ENCODE data around the gene GALNT2. TPM values are rescaled to one million over a fixed set of nuclear protein-coding genes. Genes with fewer than 3 reads are reported as not detected.

Gene GALNT2
- total RNA-seq, 4 donors from 2014 or later, result 50.7 to 85.0 (median 71.8) TPM

DNA sequence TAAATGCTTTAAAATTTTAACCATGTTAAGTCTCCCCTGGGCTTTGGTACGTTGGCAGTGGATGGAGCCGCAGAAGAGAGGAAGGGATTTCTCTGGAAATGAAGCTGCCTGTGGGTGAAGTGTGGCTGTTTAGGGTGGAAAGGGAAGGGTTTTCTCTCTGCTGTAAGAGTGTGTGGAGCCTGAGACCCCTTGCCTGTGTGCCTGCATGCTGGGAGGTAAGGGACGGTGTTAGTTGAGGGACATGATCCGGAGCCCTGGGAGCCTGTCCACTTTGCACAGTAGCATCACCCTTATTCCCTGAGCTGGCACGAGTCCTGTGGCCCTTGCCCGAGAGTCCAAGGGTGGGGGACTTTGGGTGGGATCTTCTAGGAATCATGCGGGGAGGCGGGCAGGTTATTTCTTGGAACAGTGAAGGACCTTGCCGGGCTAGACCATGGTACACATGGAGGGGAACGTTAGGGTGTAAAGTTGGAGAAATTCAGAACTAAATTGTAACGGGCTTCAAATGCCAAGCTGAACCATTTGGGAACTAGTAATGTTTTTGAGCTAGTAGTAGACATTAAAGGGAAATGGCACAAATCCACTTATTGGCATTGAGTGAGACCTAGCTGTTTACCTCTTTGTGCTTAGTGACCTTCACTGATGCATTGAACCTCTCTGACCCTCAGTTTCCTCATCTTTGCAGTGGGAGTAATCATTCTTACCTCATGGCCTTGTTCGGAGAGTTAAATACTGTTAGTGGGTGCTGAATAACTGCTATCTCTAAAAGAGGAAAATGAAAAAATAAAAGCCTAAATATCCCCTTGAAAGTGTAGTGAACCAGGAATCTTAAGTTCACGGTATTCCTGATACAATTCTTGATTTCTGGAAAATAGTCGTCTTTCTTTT, 3.5 kb downstream of the GALNT2 start:
- DNase-seq (ENCODE audit: low spot score) (no peak), ATAC-seq (ENCODE audit: low FRiP score) (no peak)
- TF ChIP-seq, protein P1, sequence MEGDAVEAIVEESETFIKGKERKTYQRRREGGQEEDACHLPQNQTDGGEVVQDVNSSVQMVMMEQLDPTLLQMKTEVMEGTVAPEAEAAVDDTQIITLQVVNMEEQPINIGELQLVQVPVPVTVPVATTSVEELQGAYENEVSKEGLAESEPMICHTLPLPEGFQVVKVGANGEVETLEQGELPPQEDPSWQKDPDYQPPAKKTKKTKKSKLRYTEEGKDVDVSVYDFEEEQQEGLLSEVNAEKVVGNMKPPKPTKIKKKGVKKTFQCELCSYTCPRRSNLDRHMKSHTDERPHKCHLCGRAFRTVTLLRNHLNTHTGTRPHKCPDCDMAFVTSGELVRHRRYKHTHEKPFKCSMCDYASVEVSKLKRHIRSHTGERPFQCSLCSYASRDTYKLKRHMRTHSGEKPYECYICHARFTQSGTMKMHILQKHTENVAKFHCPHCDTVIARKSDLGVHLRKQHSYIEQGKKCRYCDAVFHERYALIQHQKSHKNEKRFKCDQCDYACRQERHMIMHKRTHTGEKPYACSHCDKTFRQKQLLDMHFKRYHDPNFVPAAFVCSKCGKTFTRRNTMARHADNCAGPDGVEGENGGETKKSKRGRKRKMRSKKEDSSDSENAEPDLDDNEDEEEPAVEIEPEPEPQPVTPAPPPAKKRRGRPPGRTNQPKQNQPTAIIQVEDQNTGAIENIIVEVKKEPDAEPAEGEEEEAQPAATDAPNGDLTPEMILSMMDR (IDR thresholded peaks at IDR 0.05), result no peak

DNA sequence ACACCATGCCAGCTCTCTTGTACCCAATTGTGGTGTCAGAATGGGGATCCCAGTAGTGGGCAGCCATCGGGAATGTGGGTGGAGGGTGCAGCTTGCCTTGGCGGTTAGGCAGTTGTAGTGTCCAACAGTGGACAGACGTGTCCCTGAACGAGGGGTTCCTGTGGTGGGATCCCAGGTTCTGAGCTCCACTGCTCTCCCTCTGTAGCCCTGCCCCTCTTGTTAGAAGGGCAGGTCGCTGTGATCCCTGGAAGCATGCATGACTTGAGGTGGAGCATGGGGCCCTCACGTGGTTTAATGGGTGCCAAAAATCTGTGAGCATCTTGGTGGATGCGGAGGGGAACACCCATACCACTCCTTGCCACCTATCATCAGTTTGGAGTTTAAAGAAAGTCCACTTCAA, 4.3 kb downstream of the GALNT2 start:
- no peak for ATAC-seq (ENCODE audit: low FRiP score)
- no peak for DNase-seq (ENCODE audit: low spot score)
- TF ChIP-seq, protein P1 (IDR thresholded peaks at IDR 0.05), result no peak

DNA sequence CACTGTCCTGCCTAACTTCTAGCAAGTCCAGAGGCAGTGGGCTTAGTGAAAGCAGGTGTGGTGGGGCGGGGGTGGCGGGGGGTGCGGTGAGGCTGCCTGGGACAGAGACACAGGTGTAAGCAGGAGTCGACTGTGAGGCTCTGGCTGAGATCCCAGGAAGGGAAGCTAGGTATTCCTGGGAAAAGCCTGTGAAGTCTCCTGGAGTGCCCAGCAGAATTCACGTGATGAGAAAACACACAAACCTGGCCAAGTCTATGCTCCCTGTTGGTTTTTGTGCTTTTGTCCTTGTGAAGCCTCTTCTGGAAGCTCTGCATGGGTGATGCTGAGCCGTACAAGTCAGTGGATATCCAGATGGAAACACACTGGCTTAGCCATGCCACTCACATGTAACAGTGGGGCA, 5.3 kb downstream of the GALNT2 start:
- TF ChIP-seq, protein P1 (IDR thresholded peaks at IDR 0.05), result no peak
- no peak for DNase-seq (ENCODE audit: low spot score)
- ATAC-seq (ENCODE audit: low FRiP score), result no peak

DNA sequence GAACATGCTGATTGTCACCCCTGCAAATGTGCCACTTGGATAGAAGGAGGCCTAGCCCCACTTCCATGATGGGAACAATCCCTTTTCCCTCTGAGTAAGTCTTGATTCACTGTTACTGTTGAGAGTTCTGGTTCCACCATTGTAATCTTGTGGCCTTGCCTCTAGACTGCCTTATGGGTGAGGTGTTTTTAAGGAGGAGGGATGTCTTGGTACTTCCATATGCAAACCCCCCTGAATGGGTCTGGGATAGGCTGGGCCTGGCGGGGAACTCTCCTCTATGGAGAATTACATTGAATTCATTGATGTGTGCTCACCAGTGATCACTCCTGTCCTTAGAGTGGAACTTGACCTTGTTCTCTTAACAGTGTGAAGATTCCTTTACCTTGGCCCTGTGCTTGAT, 5.8 kb downstream of the GALNT2 start:
- DNase-seq (ENCODE audit: low spot score) (no peak), ATAC-seq (ENCODE audit: low FRiP score) (no peak)
- TF ChIP-seq, protein P1 (IDR thresholded peaks at IDR 0.05), result no peak

DNA sequence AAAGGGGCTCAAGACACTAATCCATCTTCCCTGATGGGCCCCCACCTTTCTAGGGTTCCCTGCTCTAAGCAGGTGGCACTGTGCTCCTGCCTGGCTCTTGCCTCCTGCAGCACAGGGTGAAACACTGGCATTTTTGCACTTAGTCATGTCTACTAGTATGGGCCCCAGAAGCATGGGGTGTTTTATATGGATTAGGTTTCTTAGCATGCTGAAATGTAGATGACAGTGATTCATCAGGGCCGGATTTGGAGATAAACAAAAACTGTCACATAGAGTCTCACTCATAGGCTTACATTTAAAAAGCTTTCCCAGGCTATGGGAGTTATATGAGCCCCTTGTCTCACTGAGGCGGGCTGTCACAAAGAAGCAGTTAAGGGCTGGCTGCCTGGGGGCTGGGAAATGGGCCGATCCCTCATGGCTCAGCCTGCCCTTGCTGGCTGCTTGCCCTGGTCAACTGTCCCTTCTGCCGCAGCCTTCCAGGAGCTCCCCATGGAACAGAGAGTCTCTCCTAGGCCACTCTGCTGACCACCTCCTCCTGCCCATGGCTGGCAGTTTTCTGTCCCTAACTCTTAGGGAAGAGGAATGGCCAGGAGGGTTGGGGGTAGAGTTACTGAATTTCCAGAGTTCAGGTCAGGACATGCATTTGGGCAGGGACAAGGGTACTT, 6.5 kb downstream of the GALNT2 start:
- no peak for DNase-seq (ENCODE audit: low spot score)
- no peak for ATAC-seq (ENCODE audit: low FRiP score)

DNA sequence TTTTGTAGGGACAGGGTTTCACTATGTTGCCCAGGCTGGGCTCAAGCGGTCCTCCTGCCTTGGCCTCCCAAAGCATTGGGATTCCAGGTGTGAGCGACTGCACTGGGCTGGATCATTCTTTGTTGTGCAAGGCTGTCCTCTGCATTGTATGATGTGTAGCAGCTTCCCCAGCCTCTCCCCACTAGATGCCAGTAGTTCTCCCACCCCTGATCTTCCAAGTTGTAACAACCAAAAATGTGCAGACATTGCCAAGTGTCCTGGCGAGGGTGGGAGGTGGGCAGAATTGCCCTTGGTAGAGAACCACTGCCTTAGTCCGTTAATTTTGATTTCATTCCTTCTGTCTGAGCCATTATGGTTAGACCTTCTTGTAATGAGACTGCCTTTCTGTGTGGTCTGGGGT, 7.2 kb downstream of the GALNT2 start:
- ATAC-seq (ENCODE audit: low FRiP score) (no peak), DNase-seq (ENCODE audit: low spot score) (no peak)

More for the DNA sequence above, 6.5 kb downstream of the GALNT2 start:
- TF ChIP-seq, protein P1 (IDR thresholded peaks at IDR 0.05), result no peak

More for the DNA sequence above, 7.2 kb downstream of the GALNT2 start:
- TF ChIP-seq, protein P1 (IDR thresholded peaks at IDR 0.05), result no peak

All from omental fat pad (tissue), 4 donors.